ENCODE data around the gene MESP2.

Gene MESP2

DNA sequence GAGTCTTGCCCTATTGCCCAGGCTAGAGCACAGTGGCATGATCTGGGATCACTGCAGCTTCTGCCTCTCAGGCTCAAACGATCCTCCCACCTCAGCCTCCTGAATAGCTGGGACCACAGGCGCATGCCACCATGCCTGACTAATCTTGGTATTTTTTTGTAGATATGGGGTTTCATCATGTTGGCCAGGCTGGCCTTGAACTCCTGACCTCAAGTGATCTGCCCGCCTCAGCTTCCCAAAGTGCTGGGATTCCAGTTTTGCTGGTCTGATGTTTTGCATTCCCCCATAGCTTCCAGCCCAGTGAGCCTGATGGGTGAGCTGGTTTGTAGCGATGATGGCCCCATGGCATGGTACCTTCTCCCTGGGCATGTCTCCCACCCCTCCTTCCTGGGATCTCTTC, 20.4 kb upstream of the MESP2 start:
- DNase-seq (ENCODE audit: low read depth in 2 of 2) = no peak

DNA sequence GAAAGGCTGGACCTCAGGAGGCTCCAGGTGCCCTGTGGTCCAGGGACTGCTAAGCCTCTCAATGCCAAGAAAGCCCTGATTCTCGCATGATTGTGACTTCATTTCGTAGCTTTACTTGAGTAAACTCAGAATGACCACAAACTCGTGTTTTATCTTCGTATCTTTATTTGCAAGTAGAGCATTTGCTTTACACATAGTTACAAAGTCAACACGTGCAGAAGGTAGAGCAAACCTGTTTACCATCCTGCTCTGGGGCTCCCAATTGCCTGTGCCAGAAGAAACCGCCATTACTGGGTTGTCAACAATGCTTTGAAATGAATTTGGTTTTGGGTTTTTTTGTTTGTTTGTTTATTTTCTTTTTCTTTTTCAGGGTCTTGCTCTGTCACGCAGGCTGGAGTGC, 19.2 kb upstream of the MESP2 start:
- DNase-seq (ENCODE audit: low read depth in 2 of 2) = no peak

DNA sequence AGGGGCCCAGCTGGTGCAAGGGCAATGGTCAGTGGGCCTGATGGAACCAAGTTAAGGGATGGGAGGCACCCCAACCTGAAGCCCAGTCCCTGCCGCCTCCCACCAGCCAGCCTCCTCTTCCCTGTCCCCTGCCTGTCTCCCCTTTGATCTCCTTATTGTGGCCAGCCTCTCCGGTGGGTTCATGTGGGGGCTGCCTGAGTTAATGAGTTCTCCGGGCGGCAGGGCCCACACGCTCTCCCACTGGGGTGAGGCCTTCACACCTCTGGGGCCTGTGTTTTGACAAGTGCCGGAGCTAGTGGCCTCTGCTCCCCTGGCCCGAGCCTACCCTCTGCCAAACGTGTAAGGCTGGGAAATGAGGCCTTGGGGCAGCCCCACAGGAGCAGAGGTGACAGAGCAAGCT, 17.8 kb upstream of the MESP2 start:
- no peak for DNase-seq (ENCODE audit: low read depth in 2 of 2)

- DNase-seq (ENCODE audit: low read depth in 2 of 2) = no peak
These were observed 17.2 kb upstream of the MESP2 start for GRCh38 chr15:89758981-89759380.

- DNase-seq (ENCODE audit: low read depth in 2 of 2) = no peak
These were observed 16.3 kb upstream of the MESP2 start for GRCh38 chr15:89759835-89760234.

DNA sequence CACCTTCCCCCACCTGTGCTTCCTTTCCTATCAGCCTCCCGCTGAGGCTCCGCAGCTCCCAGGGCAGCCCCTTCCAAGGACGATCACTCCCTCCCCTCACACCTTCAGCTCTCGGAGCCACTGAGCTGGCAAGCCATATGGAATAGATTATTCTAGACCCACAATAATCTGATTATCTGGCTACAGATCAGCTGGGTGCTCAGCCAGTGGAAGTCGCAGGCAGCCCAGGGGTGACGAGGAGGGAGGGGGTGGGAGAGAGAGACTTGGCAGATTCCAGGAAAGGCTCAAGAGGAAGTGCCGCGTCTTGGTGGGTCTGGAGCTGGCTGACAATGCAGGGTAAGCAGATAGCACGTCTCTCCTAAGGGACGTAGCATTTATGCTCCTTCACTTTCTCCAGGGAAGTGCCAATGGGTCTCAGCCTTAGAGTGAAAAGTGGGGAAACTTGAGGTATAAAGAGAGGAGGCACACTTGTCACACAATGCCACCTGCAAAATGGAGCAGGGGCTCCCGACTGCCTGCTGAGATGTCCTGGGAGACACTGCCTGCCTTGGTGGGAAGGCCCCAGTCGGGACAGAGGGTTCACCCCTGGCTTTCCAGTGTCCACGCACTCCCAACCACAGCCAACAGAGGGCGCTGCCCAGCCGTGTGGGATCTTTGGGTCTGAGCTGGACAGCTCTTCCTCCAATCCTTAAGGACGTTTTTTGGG, 15.7 kb upstream of the MESP2 start:
- DNase-seq (ENCODE audit: low read depth in 2 of 2) = peak; percentile 34 to 46

GRCh38 chr15:89761009-89761831, 14.9 kb upstream of the MESP2 start:
- DNase-seq (ENCODE audit: low read depth in 2 of 2) = no peak

GRCh38 chr15:89761929-89762328, 14.2 kb upstream of the MESP2 start:
- DNase-seq (ENCODE audit: low read depth in 2 of 2) = no peak

- no peak for DNase-seq (ENCODE audit: low read depth in 2 of 2)
These were observed 10.4 kb upstream of the MESP2 start for GRCh38 chr15:89765694-89766093.

GRCh38 chr15:89766357-89767311, 9.5 kb upstream of the MESP2 start:
- DNase-seq (ENCODE audit: low read depth in 2 of 2) = no peak

DNA sequence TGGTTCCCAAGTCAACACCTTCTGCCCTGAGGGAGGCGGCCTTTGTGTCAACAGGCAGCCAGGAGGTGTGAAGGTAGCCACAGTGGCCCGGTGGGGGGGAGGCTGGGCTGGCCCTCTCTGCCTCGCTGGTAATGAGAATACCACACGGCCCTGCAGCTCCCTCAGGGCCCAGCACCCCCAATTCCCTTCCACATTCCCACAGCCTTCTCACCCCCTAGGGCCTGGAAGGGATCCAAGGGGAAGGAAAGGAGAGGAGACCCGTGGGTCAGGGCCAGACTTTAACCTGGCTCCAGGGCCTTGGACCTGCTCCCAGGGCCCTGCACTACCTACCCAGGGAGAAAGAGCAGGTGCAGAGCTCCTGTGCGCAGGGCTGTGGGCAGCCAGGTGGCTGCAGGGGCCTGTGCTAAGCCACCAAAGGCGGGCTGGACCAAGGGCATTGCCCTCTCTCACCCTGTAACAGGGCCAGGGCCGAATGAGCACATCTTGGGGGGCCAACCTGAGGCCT, 8.7 kb upstream of the MESP2 start:
- DNase-seq (ENCODE audit: low read depth in 2 of 2) = no peak

- no peak for DNase-seq (ENCODE audit: low read depth in 2 of 2)
These were observed 8.0 kb upstream of the MESP2 start for GRCh38 chr15:89768071-89768500.

GRCh38 chr15:89769366-89769765, 6.8 kb upstream of the MESP2 start:
- no peak for DNase-seq (ENCODE audit: low read depth in 2 of 2)

DNA sequence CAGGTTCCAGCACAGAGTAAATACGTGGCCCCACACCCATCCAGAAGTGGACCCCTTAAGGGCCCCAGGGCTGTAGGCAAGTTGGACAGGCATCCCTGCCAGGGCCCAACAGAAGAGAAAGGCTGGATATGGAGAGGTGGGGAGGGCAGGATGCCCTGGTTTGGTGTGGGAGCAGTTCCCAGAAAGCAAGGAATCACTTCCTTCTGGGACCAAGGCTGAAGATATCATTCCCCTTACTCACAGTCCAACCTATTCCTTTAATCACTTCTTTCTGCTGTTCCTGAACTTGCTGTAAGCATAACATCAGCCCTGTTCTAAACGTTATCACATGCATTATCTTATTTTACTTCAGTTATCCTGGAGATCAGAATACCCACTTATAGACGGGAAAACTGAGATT, 6.1 kb upstream of the MESP2 start:
- DNase-seq (ENCODE audit: low read depth in 2 of 2) = no peak

DNA sequence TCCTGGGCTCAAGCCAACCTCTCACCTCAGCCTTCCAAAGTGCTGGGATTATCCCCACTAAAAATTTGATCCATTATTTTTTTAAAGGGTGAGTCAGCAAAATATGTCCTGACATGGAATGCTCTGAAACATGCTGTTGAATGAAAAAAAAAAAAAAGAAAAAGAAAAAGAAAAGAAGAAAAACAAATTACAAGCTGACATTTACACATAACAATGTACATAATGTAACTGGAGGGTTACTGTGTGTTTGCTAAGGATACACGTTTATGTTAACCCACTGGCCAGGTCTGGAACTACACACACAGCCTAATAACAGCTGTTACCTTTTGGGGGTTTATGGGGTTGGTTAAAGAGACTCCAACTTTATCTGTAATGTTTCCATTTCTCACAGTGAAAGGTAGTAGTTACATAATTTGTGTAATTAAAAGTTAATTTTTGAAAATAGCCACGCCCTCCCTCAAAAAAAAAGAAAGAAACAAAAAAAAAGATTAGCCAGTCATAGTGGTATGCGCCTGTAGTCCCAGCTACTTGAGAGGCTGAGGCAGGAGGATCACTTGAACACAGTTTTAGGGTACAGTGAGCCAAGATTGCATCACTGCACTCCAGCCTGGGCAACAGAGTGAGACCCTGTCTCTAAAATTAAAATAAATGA, 3.1 kb upstream of the MESP2 start:
- no peak for DNase-seq (ENCODE audit: low read depth in 2 of 2)

DNA sequence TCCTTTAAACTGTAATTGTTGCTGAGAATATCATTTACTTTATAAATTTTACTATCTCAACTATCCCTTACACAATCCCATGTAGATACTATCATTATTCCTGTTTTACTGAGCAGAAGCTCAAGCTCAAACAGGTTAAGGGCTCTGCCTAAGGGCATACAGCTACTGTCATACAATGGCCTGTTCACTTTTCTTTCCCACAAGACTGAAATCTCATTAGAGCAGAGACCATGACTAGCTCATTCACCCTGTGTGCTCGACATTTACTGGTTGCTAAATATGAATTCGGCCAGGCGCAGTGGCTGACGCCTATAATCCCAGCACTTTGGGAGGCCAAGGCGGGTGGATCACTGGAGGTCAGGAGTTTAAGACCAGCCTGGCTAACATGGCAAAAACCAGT, 1.6 kb upstream of the MESP2 start:
- DNase-seq (ENCODE audit: low read depth in 2 of 2) = no peak

DNA sequence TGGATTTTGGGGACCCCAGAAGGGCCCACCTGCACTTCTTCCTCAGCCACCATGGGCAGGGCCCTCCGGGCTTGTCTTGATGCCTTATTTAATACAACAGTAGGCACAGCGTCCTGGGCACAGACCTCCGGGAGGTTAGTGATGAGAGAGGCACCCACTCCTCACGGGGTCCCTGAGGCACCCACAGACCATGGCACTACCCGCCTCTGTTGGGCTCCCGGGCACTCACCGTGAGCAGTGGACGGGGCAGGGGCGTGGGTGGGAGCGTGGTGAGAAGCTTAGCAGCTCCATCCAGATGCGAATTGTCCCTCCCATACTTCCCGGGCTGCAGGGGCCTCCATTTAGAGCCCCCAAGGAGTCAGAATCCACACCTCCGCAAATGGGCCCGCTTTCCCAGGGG, 317 bp upstream of the MESP2 start:
- no peak for DNase-seq (ENCODE audit: low read depth in 2 of 2)

DNA sequence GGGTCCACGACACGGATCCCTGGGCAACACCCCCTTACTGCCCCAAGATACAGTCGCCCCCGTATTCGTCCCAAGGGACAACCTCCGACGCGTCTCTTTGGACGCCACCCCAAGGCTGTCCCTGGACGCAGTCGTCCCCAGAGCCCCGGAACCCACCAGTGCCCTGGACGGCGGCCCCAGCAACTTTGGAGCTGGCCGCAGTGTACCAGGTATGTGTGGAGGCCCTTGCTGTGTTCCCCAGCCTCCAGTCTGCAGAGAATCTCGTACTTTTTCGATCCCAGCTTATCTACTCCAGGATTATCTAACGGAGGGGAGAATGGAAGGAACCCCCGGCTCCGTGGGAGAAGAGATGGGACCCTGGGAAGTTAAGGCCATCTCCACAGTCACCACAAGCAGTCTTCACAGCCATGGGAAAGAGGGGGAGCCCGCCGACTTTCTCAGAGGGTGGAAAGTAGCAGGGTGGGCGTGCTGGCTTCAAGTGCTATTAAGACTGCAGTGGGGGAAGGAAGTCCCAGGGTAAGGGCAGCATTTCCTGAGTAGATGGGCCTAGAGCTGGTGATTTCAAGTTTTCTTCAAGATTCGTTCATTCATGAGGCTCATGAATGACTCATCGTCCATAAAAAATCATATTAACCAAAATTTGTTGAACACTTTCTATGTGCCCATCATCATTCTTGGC, 1.1 kb downstream of the MESP2 start:
- no peak for DNase-seq (ENCODE audit: low read depth in 2 of 2)

DNA sequence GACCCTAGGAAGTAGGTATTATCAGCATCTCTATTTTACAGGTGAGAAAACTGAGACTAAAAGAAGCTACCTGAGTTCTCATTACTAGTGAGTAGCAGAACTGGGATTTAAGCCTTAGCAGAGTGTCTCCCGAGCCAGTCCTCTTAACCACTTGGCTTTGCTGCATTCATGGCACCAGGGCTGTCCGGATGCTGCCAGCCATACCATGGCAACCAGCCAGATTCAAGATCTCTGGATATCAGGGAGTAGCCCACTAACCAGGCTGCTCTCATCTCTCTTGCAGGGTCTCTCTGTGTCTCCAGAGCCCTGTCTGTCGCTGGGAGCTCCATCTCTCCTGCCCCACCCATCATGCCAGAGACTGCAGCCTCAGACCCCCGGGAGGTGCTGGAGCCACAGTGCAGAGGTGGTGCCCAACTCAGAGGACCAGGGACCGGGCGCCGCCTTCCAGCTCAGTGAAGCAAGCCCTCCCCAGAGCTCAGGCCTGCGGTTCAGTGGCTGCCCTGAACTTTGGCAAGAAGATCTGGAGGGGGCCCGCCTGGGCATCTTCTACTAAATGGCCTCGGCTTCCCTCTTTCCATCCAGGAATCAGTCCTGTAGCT, 1.7 kb downstream of the MESP2 start:
- no peak for DNase-seq (ENCODE audit: low read depth in 2 of 2)

- no peak for DNase-seq (ENCODE audit: low read depth in 2 of 2)
These were observed 2.7 kb downstream of the MESP2 start for GRCh38 chr15:89778861-89779260.

Measured in stimulated activated CD8-positive, alpha-beta memory T cell treated with anti-CD3 and anti-CD28 coated beads, Interleukin-7, amount 100 ng/mL, for 1 hour (primary cell).